Heart left ventricle (tissue), 16 donors: ENCODE results near the gene FABP6. TPM values are rescaled to one million over a fixed set of nuclear protein-coding genes. Genes with fewer than 3 reads are reported as not detected.

Experiments
- ATAC-seq, 4 donors: fragments of 200-7000 bp; cut with Tn5 transposase; one replicate each; pipeline ENCODE4 v1.9.1; 2020 to 2022; ENCODE audit warnings: moderate library complexity in 4 of 4, mild to moderate bottlenecking in 3 of 4, moderate number of reproducible peaks in 1 of 4
- DNase-seq, 5 donors: peaks; one replicate each; pipeline ENCODE4 v3.0.0-alpha.2; 2020
- H3K27ac ChIP-seq, 12 donors: fragments of 200-600 bp; sonication (generic) in 4 of 12; one replicate each; pipeline versions ENCODE4 v1.5.0 to v1.8.0; 2016 to 2022; ENCODE audit warnings: mild to moderate bottlenecking in 2 of 12
- H3K27me3 ChIP-seq, 9 donors: fragments of 200-600 bp; sonication (generic) in 2 of 9; one replicate each; pipeline versions ENCODE4 v1.5.1 to v1.8.0; 2016 to 2022; ENCODE audit warnings: mild to moderate bottlenecking in 3 of 9
- H3K36me3 ChIP-seq, 9 donors: fragments of 200-600 bp; sonication (generic) in 2 of 9; one replicate each; pipeline versions ENCODE4 v1.5.0 to v1.8.0; 2018 to 2022; ENCODE audit warnings: mild to moderate bottlenecking in 2 of 9
- H3K4me1 ChIP-seq, 12 donors: fragments of 200-600 bp; sonication (generic) in 4 of 12; one replicate each; pipeline versions ENCODE4 v1.5.0 to v1.8.0; 2016 to 2022; ENCODE audit warnings: mild to moderate bottlenecking in 3 of 12
- H3K4me3 ChIP-seq, 12 donors: fragments of 200-600 bp; sonication (generic) in 4 of 12; one replicate each; pipeline versions ENCODE4 v1.5.0 to v1.8.0; 2017 to 2022; ENCODE audit warnings: mild to moderate bottlenecking in 9 of 12, moderate library complexity in 4 of 12
- H3K9me3 ChIP-seq, 12 donors: fragments of 200-600 bp; sonication (generic) in 4 of 12; one replicate each; pipeline versions ENCODE4 v1.5.0 to v1.8.0; 2016 to 2022; ENCODE audit warnings: mild to moderate bottlenecking in 1 of 12
- CTCF ChIP-seq, 12 donors: fragments of 200-600 bp; sonication (generic) in 4 of 12; IDR thresholded peaks; one replicate each; pipeline versions ENCODE4 v1.5.0 to v1.8.0; 2018 to 2022; ENCODE audit warnings: antibody characterized with exemption in 12 of 12, mild to moderate bottlenecking in 5 of 12
- POLR2A ChIP-seq, 2 donors: fragments of 450-650 bp; IDR thresholded peaks; one replicate each; pipeline ENCODE4 v1.6.1; 2017; ENCODE audit warnings: antibody characterized with exemption in 2 of 2, mild to moderate bottlenecking in 2 of 2, moderate library complexity in 2 of 2
- WGBS, 4 donors: extraction: QIAGEN DNeasy Blood & Tissue Kit in 2 of 4; methylation state at CpG; one replicate each; pipeline versions ENCODE4 v1.1.5 to v1.1.7; 2013 to 2018; 5-methylcytosine and 5-hydroxymethylcytosine counted together
- intact Hi-C, 10 donors: fragments of 100-400 bp; cut with DNase I; formaldehyde crosslinking; loops; one replicate each; pipeline versions ENCODE4 v1.11.1 to v1.14.2; 2022
- polyA plus RNA-seq, 2 donors: library from polyadenylated mRNA; stranded (reverse); fragments of 200-250 nt; gene quantifications; one replicate each; pipeline ENCODE4 v1.2.3, GENCODE V29; 2013
- total RNA-seq, 9 donors: library from RNA; depleted of rRNA in 2 of 9; stranded (reverse); fragments of >200 nt in 2 of 9; fragmentation: NEBNext Ultra II Directional in 3 of 9; extraction: Animal tissue kit (Norgen Biotek cat#: 25700) in 3 of 9; gene quantifications; one replicate each; pipeline versions ENCODE4 v1.1.0 to v1.2.4, GENCODE V29; 2016 to 2023
- donor health status: ischemic (EF 13 %, LVEDD 7.1; RV severe dilation, severe dysfunction).
- donor health status: healthy with polysubstance abuse.
- donor health status: DM: no; HTN: yes; CAD: no.
- donor health status: DM: no; HTN: no; CAD: no.
- donor health status: ischemic (EF 25% LVEDD 6.9; RV normal size, moderate dysfunction).
- donor health status: ischemic (EF 25% LVEDD 5.7; RV mildly dilated, moderate dysfunction).
- donor health status: healthy.
- donor health status: DM: yes; HTN: yes; CAD: no.
- donor health status: ischemic (EF 35%, LVEDD 5.7; RV mildly dilated, moderate dysfunction).
- donor health status: nonischemic (EF 11% LVEDD 7.7; RV severe dilation, severe dysfunction).
- donor health status: DM: yes; HTN: yes; CAD: no.
- donor health status: PGD.
- donor health status: ischemic (EF 29% LVEDD 5.4; RV normal size, mild dysfunction).
- donor health status: nonischemic (EF 23%, LVEDD 6.1; RV moderate dilation, normal function).

The FABP6 gene
- total and polyA plus RNA-seq, 11 donors, result 0.25 to 6.2 (median 2.3) TPM

GRCh38 chr5:160198841-160199409 lies 30.4 kb upstream of the FABP6 start:
- Histone ChIP-seq H3K4me1 (peaks cover 0 to 25% (median 16%) of the 10 kb centered on the region in 12 donors), H3K27ac (peak overlapping the region in 1 of 12 donors; percentile 38), H3K9me3 (no peaks in the 10 kb centered on the region), H3K4me3 (peak overlapping the region in 10 of 12 donors; percentile 31 to 57 (median 46)), H3K27me3 (no peaks in the 10 kb centered on the region), H3K36me3 (no peaks in the 10 kb centered on the region)
- WGBS, 4 donors, result 39 to 40% (median 39%) methylated on average over 8 of the region's 8 CpGs
- ATAC-seq (no peak), DNase-seq (no peak)
- TF ChIP-seq POLR2A (IDR thresholded peaks at IDR 0.05) (no peak), CTCF (IDR thresholded peaks at IDR 0.05) (no peak)
- intact Hi-C loops, result loop anchor here (1.0 to 10.0 kb wide), 10 partner anchors 74 to 193 kb away; partner anchors contain the start of gene PWWP2A (in 1 of the 10)

GRCh38 chr5:160199410-160199911 lies 29.8 kb upstream of the FABP6 start:
- peaks cover 0 to 25% (median 16%) of the 10 kb centered on the region in 12 donors for H3K4me1 ChIP-seq
- H3K9me3 ChIP-seq, result no peaks in the 10 kb centered on the region
- TF ChIP-seq CTCF (IDR thresholded peaks at IDR 0.05) (peak; percentile 85 to 98 (median 96)), POLR2A (IDR thresholded peaks at IDR 0.05) (no peak)
- H3K4me3 ChIP-seq, result peak overlapping the region in 11 of 12 donors; percentile 22 to 57 (median 45)
- DNase-seq (peak; percentile 66 to 89 (median 79)), ATAC-seq (peak; percentile 74 to 98 (median 92))
- 2 to 4% (median 3%) methylated on average over 22 to 30 of the region's 30 CpGs for WGBS, 4 donors
- H3K27me3 ChIP-seq, result no peaks in the 10 kb centered on the region
- no peaks in the 10 kb centered on the region for H3K36me3 ChIP-seq
- H3K27ac ChIP-seq, result peak overlapping the region in 2 of 12 donors; percentile 24 to 38
- intact Hi-C loops, result loop anchor here (1.0 to 10.0 kb wide), 10 partner anchors 75 to 193 kb away; partner anchors contain the start of gene PWWP2A (in 1 of the 10)

GRCh38 chr5:160207061-160207460 lies 22.2 kb upstream of the FABP6 start:
- intact Hi-C loops, result no loop called here
- no peak overlapping the region for H3K4me3 ChIP-seq
- peaks cover 0 to 5% (median 0%) of the 10 kb centered on the region in 12 donors for H3K4me1 ChIP-seq
- DNase-seq (no peak), ATAC-seq (no peak)
- TF ChIP-seq POLR2A (IDR thresholded peaks at IDR 0.05) (no peak), CTCF (IDR thresholded peaks at IDR 0.05) (no peak)
- 86 to 90% (median 89%) methylated on average over 2 of the region's 2 CpGs for WGBS, 4 donors
- no peaks in the 10 kb centered on the region for H3K36me3 ChIP-seq
- H3K27me3 ChIP-seq, result no peaks in the 10 kb centered on the region
- no peaks in the 10 kb centered on the region for H3K9me3 ChIP-seq
- no peak overlapping the region for H3K27ac ChIP-seq

- intact Hi-C loops, result loop anchor here in 1 of 10 donors (5.0 kb wide), 1 partner anchor 122 kb away; no protein-coding TSS in a partner anchor
- no peak for ATAC-seq
- 95 to 98% (median 97%) methylated on average over 2 of the region's 2 CpGs for WGBS, 4 donors
Measured at GRCh38 chr5:160209917-160210316, 19.4 kb upstream of the FABP6 start.

More at GRCh38 chr5:160209917-160210316, 19.4 kb upstream of the FABP6 start:
- no peak for DNase-seq
- Histone ChIP-seq H3K4me3 (no peak overlapping the region), H3K36me3 (no peaks in the 10 kb centered on the region), H3K27ac (no peak overlapping the region), H3K9me3 (no peaks in the 10 kb centered on the region), H3K27me3 (no peaks in the 10 kb centered on the region), H3K4me1 (peaks cover 0 to 5% (median 0%) of the 10 kb centered on the region in 12 donors)
- TF ChIP-seq CTCF (IDR thresholded peaks at IDR 0.05) (no peak), POLR2A (IDR thresholded peaks at IDR 0.05) (no peak)
